HG02981 (cell line): ENCODE measurements around the gene ENC1.

Experiments
- ATAC-seq: cut with Tn5 transposase; IDR thresholded peaks from one replicate; pipeline ENCODE4 v1.9.1; 2021; ENCODE audit warnings: mild to moderate bottlenecking, moderate library complexity; ENCODE audit not compliant: unreplicated experiment

Gene ENC1

DNA sequence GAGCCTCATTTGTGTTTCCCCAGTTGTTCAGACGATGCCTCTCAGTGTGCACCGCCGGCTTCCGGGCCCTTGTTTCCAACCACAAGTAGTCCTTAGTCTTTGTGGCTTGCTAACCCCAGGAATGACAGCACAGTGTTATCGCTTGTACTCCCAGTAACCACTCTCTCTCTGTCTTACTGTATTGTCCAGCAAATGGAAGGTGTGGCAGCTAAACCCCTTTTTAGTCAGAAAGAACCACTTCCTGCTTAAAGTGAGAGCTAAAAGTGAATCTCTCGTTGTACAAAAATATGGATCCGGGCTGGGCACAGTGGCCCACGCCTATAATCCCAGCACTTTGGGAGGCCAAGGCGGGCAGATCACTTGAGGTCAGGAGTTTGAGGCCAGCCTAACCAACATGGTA lies 61.3 kb downstream of the ENC1 start:
- peak; percentile 76 for ATAC-seq

DNA sequence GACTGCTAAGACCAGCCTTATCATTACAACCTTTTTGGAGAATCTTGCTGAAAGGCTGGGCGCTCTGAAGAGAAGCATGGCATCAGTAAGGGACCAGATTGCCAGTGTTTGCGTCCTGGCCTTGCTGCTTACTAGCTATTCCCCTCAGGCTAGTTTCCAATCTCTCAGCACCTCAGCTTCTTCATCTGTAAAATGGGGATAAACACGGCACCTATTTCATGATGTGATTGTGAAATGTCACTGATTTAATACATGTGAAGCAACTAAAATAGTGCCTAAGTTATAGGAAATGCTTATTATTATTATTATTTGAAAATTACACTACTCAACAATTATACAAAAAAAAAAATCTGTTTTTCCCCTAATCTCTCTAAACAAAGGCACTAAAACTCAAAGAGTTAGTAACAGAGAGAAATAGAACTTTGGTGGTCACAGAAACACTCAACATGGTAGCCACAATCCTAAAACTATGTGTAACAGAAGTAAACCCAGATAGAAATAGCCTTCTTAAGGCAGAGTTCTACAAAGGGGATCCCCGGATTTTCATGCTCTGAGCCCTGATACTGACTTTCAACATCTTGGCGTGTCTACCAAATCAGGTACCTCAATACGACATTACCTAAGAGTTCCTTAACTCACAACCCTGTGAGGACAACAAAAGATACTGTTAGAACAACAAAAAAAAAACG lies 62.0 kb downstream of the ENC1 start:
- ATAC-seq: peak; percentile 26
